HUES64 (cell line): ENCODE measurements around the gene TMEM109.

ENCODE experiments used
- H3K27ac ChIP-seq: 2 replicates; pipeline ENCODE4 v1.7.0; 2013; ENCODE audit warnings: low read depth, low read length, inconsistent platforms
- H3K27me3 ChIP-seq: 2 replicates; pipeline ENCODE4 v1.6.1; 2013; ENCODE audit warnings: mild to moderate bottlenecking, low read length; ENCODE audit not compliant: insufficient read depth
- H3K36me3 ChIP-seq: 2 replicates; pipeline ENCODE4 v1.6.1; 2013; ENCODE audit warnings: mild to moderate bottlenecking, low read length; ENCODE audit not compliant: insufficient read depth
- H3K4me1 ChIP-seq: 2 replicates; pipeline ENCODE4 v1.6.1; 2013; ENCODE audit warnings: mild to moderate bottlenecking, low read length, moderate library complexity; ENCODE audit not compliant: insufficient read depth
- H3K4me3 ChIP-seq: 2 replicates; pipeline ENCODE4 v1.5.1; 2013; ENCODE audit warnings: mild to moderate bottlenecking, low read length, moderate library complexity
- H3K9ac ChIP-seq: 2 replicates; pipeline ENCODE4 v1.6.1; 2013; ENCODE audit warnings: mild to moderate bottlenecking, low read depth, low read length
- H3K9me3 ChIP-seq: 2 replicates; pipeline ENCODE4 v1.6.1; 2013; ENCODE audit warnings: low read depth, low read length; ENCODE audit not compliant: insufficient read depth
- WGBS: fragments of 150-250, 120-280 bp; methylation state at CpG from one replicate; pipeline ENCODE4 v1.1.7; 2013; ENCODE audit warnings: missing lambda C conversion rate; 5-methylcytosine and 5-hydroxymethylcytosine counted together

The TMEM109 gene

DNA sequence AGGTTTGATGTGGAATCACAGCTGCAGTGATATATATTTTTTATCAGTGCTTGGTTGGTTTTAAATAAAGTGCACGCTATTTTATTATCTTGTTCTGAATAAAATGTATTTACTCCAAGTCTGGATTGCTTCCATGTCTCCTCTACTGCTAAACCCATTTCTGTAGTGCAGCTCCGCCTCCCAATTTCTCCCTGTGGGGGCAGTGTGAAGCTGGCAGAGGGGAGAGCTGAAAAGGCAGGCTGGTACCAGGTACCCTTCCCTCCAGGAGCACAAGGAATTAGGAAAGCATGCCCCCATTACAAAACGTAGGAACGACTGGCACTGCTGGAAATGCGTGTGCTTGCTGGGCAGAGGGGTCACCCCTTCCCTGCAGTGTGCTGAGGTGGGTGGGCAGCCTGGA, 9.4 kb downstream of the TMEM109 start:
- Histone ChIP-seq H3K4me1 (peaks cover 6% of the 10 kb centered on the region), H3K36me3 (peaks cover 45% of the 10 kb centered on the region), H3K27ac (no peak overlapping the region), H3K4me3 (no peak overlapping the region), H3K9me3 (no peaks in the 10 kb centered on the region), H3K9ac (no peak overlapping the region), H3K27me3 (peaks cover 4% of the 10 kb centered on the region; the same call in 1 of the 2 replicates)
- 86% methylated on average over 4 of the region's 5 CpGs for WGBS

DNA sequence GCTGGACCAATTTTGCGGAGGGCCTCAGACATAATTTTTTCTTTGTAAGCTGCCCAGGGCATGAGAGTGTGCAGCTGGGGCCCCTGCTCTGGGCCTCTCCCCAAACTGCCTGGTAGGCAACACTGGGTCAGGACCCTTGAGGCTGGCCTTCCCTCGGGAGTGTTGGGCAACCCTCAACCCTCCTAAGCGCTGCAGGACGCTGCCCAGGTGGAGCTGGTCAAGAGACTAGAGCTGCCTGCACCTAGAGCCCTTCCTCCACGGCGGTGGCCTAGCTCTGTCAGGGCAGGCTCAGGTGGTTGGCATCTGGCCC, 9.8 kb downstream of the TMEM109 start:
- Histone ChIP-seq H3K4me3 (peak overlapping the region; percentile 86), H3K9me3 (no peaks in the 10 kb centered on the region), H3K9ac (no peak overlapping the region), H3K27me3 (peaks cover 4% of the 10 kb centered on the region; the same call in 1 of the 2 replicates), H3K4me1 (peaks cover 6% of the 10 kb centered on the region), H3K36me3 (peaks cover 50% of the 10 kb centered on the region), H3K27ac (no peak overlapping the region)
- 58% methylated on average over 6 of the region's 6 CpGs for WGBS

DNA sequence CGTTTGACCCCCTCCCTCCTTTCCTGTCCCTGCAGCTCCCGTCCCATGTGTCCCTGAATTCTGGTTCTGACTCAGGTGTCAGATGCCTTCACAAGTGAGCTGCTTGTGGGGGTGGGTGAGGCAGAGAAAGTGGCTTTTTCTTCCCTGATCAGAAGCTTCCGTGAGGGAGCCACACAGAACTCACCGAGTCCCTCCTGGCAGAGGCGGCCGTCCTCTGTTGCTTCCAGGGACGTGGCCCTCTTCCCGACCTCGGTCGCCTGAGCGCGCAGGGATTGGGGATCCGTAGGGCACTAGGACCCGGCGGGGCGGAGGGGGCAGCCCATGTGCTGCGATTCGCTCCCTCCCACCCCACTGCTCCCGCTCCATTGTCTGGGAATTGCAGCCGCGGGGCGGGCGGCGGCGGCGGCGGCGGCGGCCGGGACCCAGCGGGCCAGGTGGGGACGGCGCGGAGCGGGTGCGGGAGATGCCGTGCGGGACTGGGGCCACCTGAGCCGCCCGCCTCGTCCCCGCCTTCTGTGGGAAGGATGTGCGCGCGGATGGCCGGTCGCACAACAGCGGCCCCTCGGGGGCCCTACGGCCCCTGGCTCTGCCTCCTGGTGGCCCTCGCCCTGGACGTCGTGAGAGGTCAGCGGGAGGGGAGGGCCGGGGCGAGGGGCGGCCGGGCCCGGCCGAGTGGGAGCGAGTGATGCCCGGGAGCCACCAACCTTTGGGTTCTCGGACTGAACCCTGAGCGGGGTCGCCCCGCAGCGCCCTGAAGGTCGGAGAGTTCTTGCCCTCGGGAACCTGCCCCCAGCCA, 10.3 kb downstream of the TMEM109 start, which contains the start of gene TMEM132A:
Gene TMEM132A (plus strand): TSS at position 351 of the 796 bp plus-strand sequence. CDS start 174 bp downstream, at position 525.
- peak within 1 kb of the TSS; percentile 86 for H3K4me3 ChIP-seq
- peaks cover 6% of the 10 kb centered on the region for H3K4me1 ChIP-seq
- WGBS = 1% methylated on average over 69 of the region's 69 CpGs
- no peaks in the 10 kb centered on the region for H3K9me3 ChIP-seq
- H3K9ac ChIP-seq = peak within 1 kb of the TSS; percentile 82
- no peak within 1 kb of the TSS for H3K27ac ChIP-seq
- peaks cover 55% of the 10 kb centered on the region for H3K36me3 ChIP-seq
- peaks cover 4% of the 10 kb centered on the region; the same call in 1 of the 2 replicates for H3K27me3 ChIP-seq

DNA sequence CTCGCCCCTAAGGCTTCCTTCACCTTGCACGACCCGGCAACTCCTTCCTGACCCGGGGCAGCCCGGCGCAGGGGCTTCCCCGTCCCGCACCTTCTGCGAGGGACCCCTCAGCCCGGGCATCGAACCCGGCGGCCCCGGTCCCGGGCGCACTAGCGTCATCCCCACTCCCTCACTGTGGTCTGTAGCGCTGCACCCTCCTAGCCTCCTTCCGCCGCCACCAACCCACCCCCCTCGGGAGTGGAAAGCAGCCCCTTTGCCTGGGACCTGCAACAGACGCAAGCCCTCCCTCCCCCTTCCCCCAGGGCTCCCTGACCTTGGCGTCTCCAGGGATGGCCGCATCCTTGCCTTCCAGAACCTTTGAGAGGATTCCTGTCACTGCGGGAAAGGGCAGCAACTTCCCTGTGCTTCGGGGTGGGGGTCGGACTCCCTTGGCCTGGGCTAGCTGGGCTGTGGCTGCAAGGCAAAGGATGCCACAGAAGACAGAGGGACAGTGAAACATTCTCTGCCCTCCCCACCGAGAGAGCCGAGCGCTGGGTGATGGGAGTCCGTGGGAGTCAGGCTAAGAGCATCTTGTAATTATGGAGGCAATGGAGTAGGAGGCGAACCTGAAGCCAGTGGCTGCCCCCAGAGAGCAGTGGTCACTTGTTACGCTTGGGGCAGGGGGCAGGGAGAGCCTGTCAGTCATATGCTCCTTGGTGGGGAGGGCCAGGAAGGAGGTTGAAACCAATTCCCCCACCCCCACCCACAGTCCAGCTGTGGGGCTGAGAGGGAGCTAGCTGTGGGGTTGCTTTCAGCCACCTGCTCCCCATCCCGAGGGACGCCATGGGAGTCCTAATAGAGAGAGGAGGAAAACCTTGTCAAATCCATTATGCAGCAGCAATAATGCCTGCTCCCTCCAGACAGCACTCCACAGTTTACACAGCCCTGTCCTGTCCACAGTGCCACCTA, 11.2 kb downstream of the TMEM109 start:
- no peak overlapping the region for H3K27ac ChIP-seq
- H3K4me1 ChIP-seq = peaks cover 6% of the 10 kb centered on the region
- H3K9me3 ChIP-seq = no peaks in the 10 kb centered on the region
- H3K36me3 ChIP-seq = peaks cover 55% of the 10 kb centered on the region
- peaks cover 4% of the 10 kb centered on the region; the same call in 1 of the 2 replicates for H3K27me3 ChIP-seq
- peak overlapping the region; percentile 86 for H3K4me3 ChIP-seq
- 1% methylated on average over 33 of the region's 35 CpGs for WGBS
- H3K9ac ChIP-seq = peak overlapping the region; percentile 82

DNA sequence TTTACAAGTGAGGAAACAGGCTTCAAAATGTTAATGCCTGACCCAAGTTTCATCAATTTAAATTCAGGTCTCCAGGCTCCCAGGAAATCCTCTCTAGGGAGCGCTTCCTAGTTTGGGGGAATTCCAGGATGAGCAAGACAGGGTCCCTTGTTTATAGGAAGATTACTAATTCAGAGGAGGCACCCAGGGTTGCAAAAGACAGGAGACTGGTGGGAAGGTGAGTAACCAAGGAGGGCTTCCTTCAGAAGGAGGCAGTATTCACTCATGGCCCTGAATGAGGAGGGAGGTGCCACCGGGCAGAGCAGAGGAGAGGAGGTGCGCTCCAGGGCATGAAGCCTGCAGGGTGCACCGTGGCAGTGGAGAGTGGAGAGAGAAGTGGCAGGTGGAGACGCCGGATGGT, 11.9 kb downstream of the TMEM109 start:
- 63% methylated on average over 6 of the region's 6 CpGs for WGBS
- H3K9ac ChIP-seq = no peak overlapping the region

DNA sequence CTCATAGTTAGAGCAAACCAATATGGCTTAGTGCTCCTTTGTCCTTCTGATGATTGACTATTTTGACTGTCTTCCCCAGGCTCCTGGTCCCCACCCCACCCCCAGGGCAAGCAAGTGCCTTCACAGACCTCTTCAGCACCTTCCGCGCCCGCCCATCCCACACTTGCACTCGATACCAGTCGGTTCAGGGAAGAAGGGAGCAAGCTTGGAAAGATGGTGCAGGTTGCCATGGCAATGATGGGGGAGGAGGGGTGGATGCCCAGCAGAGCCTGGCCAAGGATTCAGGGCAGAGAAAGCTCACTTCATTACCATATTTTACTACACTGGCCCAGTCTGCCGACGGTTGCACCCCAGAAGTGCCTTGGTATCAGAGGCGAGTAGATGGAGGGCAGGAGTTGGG, 12.5 kb downstream of the TMEM109 start:
- Histone ChIP-seq H3K27ac (no peak overlapping the region), H3K9me3 (no peaks in the 10 kb centered on the region), H3K4me1 (peaks cover 6% of the 10 kb centered on the region), H3K9ac (no peak overlapping the region), H3K4me3 (0 out of 2 replicates have a peak overlapping the region, but pooled peaks have one; percentile 86), H3K27me3 (peaks cover 4% of the 10 kb centered on the region; the same call in 1 of the 2 replicates), H3K36me3 (peaks cover 56% of the 10 kb centered on the region)
- WGBS = 91% methylated on average over 8 of the region's 8 CpGs

More for the DNA sequence above, 11.9 kb downstream of the TMEM109 start:
- no peak overlapping the region for H3K27ac ChIP-seq
- H3K9me3 ChIP-seq = no peaks in the 10 kb centered on the region
- peaks cover 55% of the 10 kb centered on the region for H3K36me3 ChIP-seq
- H3K4me3 ChIP-seq = peak overlapping the region; percentile 86
- H3K27me3 ChIP-seq = peaks cover 4% of the 10 kb centered on the region; the same call in 1 of the 2 replicates
- H3K4me1 ChIP-seq = peaks cover 6% of the 10 kb centered on the region

DNA sequence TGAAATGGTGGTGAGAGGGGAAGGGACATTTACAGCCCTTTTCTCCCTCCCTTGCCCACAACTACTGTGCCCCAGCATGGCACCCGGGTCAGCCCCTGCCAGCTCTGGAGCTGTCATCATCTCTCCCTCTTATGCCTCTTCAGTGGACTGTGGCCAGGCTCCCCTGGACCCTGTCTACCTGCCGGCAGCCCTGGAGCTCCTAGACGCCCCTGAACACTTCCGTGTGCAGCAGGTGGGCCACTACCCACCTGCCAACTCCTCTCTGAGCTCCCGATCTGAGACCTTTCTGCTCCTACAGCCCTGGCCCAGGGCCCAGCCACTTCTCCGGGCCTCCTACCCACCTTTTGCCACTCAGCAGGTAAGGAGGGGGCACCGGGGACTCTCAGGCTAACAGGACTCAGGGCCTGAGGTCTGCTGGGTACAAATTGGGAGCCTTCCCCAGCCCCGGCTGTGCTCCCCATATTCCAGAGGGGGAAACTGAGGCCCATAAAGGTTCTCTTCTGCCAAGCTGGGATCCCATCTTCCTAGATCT, 13.2 kb downstream of the TMEM109 start:
- H3K27me3 ChIP-seq = peaks cover 4% of the 10 kb centered on the region; the same call in 1 of the 2 replicates
- H3K4me3 ChIP-seq = no peak overlapping the region
- peaks cover 6% of the 10 kb centered on the region for H3K4me1 ChIP-seq
- H3K9me3 ChIP-seq = no peaks in the 10 kb centered on the region
- WGBS = 92% methylated on average over 8 of the region's 8 CpGs
- no peak overlapping the region for H3K27ac ChIP-seq
- H3K9ac ChIP-seq = no peak overlapping the region
- peaks cover 59% of the 10 kb centered on the region for H3K36me3 ChIP-seq

DNA sequence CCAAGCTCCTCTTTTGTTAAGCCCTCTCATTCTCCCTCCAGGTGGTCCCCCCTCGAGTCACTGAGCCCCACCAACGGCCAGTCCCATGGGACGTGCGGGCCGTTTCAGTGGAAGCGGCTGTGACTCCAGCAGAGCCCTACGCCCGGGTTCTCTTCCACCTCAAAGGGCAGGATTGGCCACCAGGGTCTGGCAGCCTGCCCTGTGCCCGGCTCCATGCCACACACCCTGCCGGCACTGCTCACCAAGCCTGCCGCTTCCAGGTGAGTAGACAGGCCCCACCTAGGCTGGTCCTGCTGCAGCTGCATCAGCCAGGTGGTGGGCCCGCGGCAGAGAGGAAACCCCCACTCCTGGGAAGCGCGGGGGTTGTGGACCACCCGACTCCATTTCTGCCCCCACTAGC, 13.6 kb downstream of the TMEM109 start:
- no peak overlapping the region for H3K9ac ChIP-seq
- no peak overlapping the region for H3K27ac ChIP-seq
- no peak overlapping the region for H3K4me3 ChIP-seq
- peaks cover 61% of the 10 kb centered on the region for H3K36me3 ChIP-seq
- WGBS = 92% methylated on average over 16 of the region's 16 CpGs
- H3K4me1 ChIP-seq = peaks cover 10% of the 10 kb centered on the region
- H3K27me3 ChIP-seq = peaks cover 4% of the 10 kb centered on the region; the same call in 1 of the 2 replicates
- H3K9me3 ChIP-seq = no peaks in the 10 kb centered on the region

DNA sequence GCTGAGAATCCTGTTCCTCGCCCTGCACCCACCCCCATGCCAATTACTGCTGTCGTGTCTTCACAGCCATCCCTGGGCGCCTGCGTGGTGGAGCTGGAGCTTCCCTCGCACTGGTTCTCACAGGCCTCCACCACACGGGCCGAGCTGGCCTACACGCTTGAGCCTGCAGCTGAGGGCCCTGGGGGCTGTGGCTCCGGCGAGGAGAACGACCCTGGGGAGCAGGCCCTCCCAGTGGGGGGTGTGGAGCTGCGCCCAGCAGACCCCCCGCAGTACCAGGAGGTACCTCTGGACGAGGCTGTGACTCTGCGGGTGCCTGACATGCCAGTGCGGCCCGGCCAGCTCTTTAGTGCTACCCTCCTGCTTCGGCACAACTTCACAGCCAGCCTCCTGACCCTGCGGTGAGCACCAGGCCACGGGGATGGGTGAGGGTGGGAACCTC, 14.6 kb downstream of the TMEM109 start:
- 95% methylated on average over 20 of the region's 20 CpGs for WGBS
- no peak overlapping the region for H3K27ac ChIP-seq
- peaks cover 12% of the 10 kb centered on the region for H3K4me1 ChIP-seq
- no peak overlapping the region for H3K9ac ChIP-seq
- no peak overlapping the region for H3K4me3 ChIP-seq
- peaks cover 63% of the 10 kb centered on the region for H3K36me3 ChIP-seq
- H3K27me3 ChIP-seq = peaks cover 4% of the 10 kb centered on the region; the same call in 1 of the 2 replicates
- H3K9me3 ChIP-seq = no peaks in the 10 kb centered on the region

DNA sequence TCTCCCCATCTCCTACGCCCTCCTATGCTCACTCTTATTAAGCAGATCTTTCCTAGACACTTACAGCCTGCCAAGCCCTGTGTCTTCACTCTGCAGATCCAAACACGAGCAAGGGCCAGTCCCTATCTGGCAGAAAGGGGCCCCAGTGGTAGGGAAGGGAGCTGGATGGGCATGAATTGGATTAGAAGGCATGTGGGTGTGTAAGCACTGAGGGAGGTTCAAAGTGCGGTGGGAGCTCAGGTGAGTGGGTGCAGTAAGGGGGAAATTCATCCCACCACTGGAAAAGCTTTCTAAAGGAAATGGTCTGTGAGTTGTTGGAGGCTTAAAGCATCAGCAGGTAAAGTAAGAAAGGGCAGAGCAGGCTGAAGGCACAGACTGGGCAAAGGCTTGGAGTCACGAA, 15.8 kb downstream of the TMEM109 start:
- peaks cover 4% of the 10 kb centered on the region; the same call in 1 of the 2 replicates for H3K27me3 ChIP-seq
- 89% methylated on average over 4 of the region's 4 CpGs for WGBS
- peaks cover 12% of the 10 kb centered on the region for H3K4me1 ChIP-seq
- H3K9ac ChIP-seq = no peak overlapping the region
- no peaks in the 10 kb centered on the region for H3K9me3 ChIP-seq
- H3K4me3 ChIP-seq = no peak overlapping the region
- no peak overlapping the region for H3K27ac ChIP-seq
- H3K36me3 ChIP-seq = peaks cover 68% of the 10 kb centered on the region
